GM12864 (cell line): ENCODE measurements around the gene CABCOCO1.

Experiments used
- DNase-seq: peaks from one replicate; pipeline ENCODE4 v3.0.0-alpha.2; 2011; ENCODE audit warnings: low read depth
- H3K4me3 ChIP-seq: 2 replicates; pipeline ENCODE4 v1.5.1; 2011; ENCODE audit warnings: mild to moderate bottlenecking, low read depth, low read length, control low read depth
- CTCF ChIP-seq: IDR thresholded peaks from 2 replicates; pipeline ENCODE4 v1.5.1; 2011; ENCODE audit warnings: low read depth, mild to moderate bottlenecking, moderate library complexity, low read length, control low read depth, inconsistent platforms; ENCODE audit errors: missing control alignments

The CABCOCO1 gene

GRCh38 chr10:61629576-61629975 lies 33.2 kb upstream of the CABCOCO1 start:
- no peak for TF ChIP-seq CTCF
- DNase-seq, result no peak
- no peak overlapping the region for H3K4me3 ChIP-seq

DNA sequence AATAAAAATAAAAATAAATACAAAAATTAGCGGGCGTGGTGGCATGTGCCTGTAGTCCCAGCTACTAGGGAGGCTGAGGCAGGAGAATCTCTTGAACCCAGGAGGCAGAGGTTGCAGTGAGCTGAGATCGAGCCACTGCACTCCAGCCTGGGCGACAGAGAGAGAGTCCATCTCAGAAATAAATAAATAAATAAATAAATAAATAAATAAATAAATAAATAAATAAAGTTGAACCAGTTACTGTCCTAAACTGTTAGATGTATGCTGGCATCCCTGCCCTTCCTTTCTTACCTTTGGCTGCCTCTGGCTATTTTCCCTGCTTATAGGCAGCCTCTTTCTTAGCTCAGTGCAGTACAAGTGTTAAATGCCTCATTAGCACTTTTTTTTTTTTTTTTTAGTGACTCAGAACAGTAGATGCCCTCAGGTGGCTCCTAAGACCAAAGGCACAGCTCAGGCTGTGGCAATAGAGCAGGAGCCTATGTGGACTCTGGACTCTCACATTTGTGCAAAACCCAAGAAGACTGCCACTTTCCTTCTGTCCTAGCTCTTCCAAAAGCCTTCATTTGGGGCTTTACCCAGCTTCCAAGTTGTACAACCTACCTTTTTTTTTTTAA lies 30.6 kb upstream of the CABCOCO1 start:
- H3K4me3 ChIP-seq, result no peak overlapping the region
- DNase-seq, result no peak
- no peak for TF ChIP-seq CTCF

GRCh38 chr10:61633665-61634064 lies 29.1 kb upstream of the CABCOCO1 start:
- no peak for DNase-seq
- H3K4me3 ChIP-seq, result no peak overlapping the region
- no peak for TF ChIP-seq CTCF

- no peak overlapping the region for H3K4me3 ChIP-seq
- TF ChIP-seq CTCF, result no peak
- DNase-seq, result no peak
Measured at GRCh38 chr10:61634746-61635145, 28.0 kb upstream of the CABCOCO1 start.

- TF ChIP-seq CTCF, result no peak
- no peak overlapping the region for H3K4me3 ChIP-seq
- DNase-seq, result no peak
Measured at GRCh38 chr10:61635471-61635870, 27.3 kb upstream of the CABCOCO1 start.

DNA sequence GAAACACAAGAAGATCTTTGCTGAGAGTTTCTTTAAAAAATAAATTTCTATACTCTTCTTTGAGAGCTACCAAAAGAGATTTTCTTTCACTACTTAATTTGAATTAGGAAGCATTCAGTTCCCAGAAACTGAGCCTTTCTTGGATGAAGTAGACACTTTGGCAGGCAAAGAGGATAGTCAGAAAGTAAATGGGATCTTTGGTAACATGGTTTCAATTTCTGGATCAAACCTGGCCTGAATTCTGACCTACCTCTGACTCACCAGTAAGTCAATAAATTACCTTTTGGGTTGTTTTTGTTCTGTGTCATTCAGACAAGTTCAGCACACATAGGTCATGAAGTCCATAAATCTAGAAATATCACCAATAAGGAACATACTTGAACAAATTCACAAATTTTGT lies 26.8 kb upstream of the CABCOCO1 start:
- no peak overlapping the region for H3K4me3 ChIP-seq
- DNase-seq, result no peak
- no peak for TF ChIP-seq CTCF

DNA sequence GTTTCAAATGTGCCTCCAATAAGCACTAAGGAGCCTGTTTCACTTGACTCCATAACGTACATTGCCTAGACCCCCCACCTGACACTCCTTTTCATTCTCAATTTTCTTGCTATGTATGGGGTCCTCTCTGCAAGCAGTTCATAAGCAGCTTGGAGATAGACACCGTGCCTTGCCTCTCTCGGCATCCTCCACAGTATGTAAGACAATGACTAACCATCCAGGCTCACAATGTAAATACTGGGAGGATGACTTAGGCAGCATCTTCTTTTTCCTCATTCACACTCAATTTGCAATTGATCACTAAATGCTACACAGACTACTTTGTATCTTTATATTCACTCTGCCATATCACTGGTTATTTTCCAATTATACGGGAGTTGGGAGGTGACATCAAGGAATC lies 22.8 kb upstream of the CABCOCO1 start:
- H3K4me3 ChIP-seq, result no peak overlapping the region
- no peak for TF ChIP-seq CTCF
- no peak for DNase-seq
